Small intestine (tissue), 7 donors: ENCODE measurements around the gene PTCD2. TPM values are rescaled to one million over a fixed set of nuclear protein-coding genes. Genes with fewer than 3 reads are reported as not detected.

Experiments used
- DNase-seq, 2 donors: peaks; one replicate each; pipeline versions ENCODE4 v3.0.0 to v3.0.0-alpha.2; 2013
- FAIRE-seq: peaks from 2 replicates; lab custom pipeline; 2012; peaks lifted over from hg19 to GRCh38; lab: Jason Lieb, UNC
- H3K27ac ChIP-seq, 3 donors: one replicate each; pipeline ENCODE4 v1.5.1; 2013; ENCODE audit warnings: low read length in 2 of 3, mild to moderate bottlenecking in 2 of 3, control low read depth in 1 of 3, inconsistent platforms in 1 of 3, low read depth in 1 of 3, moderate library complexity in 1 of 3
- H3K27me3 ChIP-seq, 3 donors: one replicate each; pipeline ENCODE4 v1.6.1; 2013; ENCODE audit warnings: low read length in 3 of 3, inconsistent platforms in 1 of 3; ENCODE audit not compliant: control insufficient read depth in 3 of 3, insufficient read depth in 3 of 3
- H3K36me3 ChIP-seq, 3 donors: one replicate each; pipeline ENCODE4 v1.6.1; 2013; ENCODE audit warnings: low read length in 3 of 3, inconsistent platforms in 1 of 3, low read depth in 1 of 3, mild to moderate bottlenecking in 1 of 3, moderate library complexity in 1 of 3; ENCODE audit not compliant: control insufficient read depth in 3 of 3, insufficient read depth in 2 of 3
- H3K4me1 ChIP-seq, 3 donors: one replicate each; pipeline ENCODE4 v1.6.1; 2013; ENCODE audit warnings: low read length in 2 of 3, inconsistent platforms in 1 of 3, low read depth in 1 of 3, mild to moderate bottlenecking in 1 of 3, moderate library complexity in 1 of 3; ENCODE audit not compliant: control insufficient read depth in 3 of 3, insufficient read depth in 2 of 3
- H3K4me3 ChIP-seq, 3 donors: one replicate each; pipeline ENCODE4 v1.5.1; 2013; ENCODE audit warnings: low read length in 3 of 3, control low read depth in 1 of 3, inconsistent platforms in 1 of 3, low read depth in 1 of 3, mild to moderate bottlenecking in 1 of 3, moderate library complexity in 1 of 3
- H3K9me3 ChIP-seq, 2 donors: one replicate each; pipeline ENCODE4 v1.6.1; 2013; ENCODE audit warnings: low read depth in 1 of 2, low read length in 1 of 2; ENCODE audit not compliant: control insufficient read depth in 2 of 2, insufficient read depth in 1 of 2
- WGBS, 3 donors: extraction: QIAGEN DNeasy Blood & Tissue Kit; methylation state at CpG; one replicate each; pipeline ENCODE4 v1.1.7; 2013; 5-methylcytosine and 5-hydroxymethylcytosine counted together
- polyA plus RNA-seq, 4 donors: library from polyadenylated mRNA; stranded (reverse) in 3 of 4; unstranded in 1 of 4; fragments of 200-250 nt in 3 of 4; fragments of 120-200 nt in 1 of 4; gene quantifications; one replicate each; pipeline versions ENCODE4 v1.2.1 to v1.2.3, GENCODE V29; 2013
- donor health status: healthy with polysubstance abuse.
- donor health status: control.
- donor health status: control.
- donor health status: Bipolar disorder and iron deficiency.
- donor health status: healthy.

The PTCD2 gene
- polyA plus RNA-seq, 4 donors: 0.67 to 6.7 (median 2.8) TPM

DNA sequence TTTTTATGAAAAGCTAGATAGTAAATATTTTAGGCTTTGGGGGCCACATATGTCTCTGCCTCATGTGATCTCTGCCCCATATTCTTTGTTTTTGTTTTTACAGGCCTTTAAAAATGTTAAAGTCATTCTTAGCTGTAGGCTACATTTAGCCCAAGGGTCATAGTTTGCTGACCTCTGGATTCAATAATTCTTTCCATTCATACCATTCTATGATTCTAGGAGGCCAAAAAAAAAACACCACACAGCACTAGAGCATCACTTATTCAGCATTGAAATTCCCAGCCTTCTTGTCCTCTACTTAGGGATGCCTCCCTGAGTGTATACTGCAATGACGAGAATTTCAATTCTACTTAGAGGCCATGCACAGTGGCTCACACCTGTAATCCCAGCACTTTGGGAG lies 17.0 kb downstream of the PTCD2 start:
- FAIRE-seq (no peak), DNase-seq (no peak)
- H3K27ac ChIP-seq: no peak overlapping the region
- H3K4me3 ChIP-seq: no peak overlapping the region
- H3K4me1 ChIP-seq: no peaks in the 10 kb centered on the region
- H3K36me3 ChIP-seq: peaks cover 0 to 12% (median 4%) of the 10 kb centered on the region in 3 donors
- 91 to 100% (median 93%) methylated on average over 1 of the region's 1 CpG for WGBS, 3 donors
- H3K27me3 ChIP-seq: no peaks in the 10 kb centered on the region
- no peaks in the 10 kb centered on the region for H3K9me3 ChIP-seq

DNA sequence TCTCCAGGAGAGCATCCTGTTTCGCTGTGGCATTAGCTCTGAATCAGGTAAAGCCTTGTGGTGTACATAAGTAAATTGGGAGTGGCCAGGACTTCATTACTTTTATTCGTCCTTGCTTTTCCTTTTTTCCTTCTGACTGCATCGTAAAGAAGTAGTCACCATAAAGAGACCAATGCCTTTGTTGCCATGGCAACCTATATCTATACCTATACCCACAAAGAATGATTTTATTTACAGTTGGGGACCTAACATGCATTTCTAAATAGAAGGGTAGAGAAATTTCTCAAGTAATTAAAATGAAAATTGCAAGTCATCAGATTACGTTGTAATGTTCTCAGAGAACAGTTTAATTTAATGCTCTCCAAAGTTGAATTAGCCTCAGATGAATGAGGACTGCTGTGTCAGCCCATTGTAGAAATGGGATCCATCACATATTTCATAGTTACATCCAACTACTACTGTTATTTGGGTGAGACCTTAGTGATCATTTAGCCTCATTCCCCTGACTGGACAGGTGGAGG lies 18.6 kb downstream of the PTCD2 start:
- Histone ChIP-seq H3K4me3 (no peak overlapping the region), H3K27ac (no peak overlapping the region), H3K4me1 (no peaks in the 10 kb centered on the region), H3K36me3 (peaks cover 0 to 12% (median 8%) of the 10 kb centered on the region in 3 donors), H3K27me3 (no peaks in the 10 kb centered on the region), H3K9me3 (no peaks in the 10 kb centered on the region)
- FAIRE-seq: no peak
- DNase-seq: no peak
- WGBS, 3 donors: 91 to 95% (median 91%) methylated on average over 4 of the region's 4 CpGs

DNA sequence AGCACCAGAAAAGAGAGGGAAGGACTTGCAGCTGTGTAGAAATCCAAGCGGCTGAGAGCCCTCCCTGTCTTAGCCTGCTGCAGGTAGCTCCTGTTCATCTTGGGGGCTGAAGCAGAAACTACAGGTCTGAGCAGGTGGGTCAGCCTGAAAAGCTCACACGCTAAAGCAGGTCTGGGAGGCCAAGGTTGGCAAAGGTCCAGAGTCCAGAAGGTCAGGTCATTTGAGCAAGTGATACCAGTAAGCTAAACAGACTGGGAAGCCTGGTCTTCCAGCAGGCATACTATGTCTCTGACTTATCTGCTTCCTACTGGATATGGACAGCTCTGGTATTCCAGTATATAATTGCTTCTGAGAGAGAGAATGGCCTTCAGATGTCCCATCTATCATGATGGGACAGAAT lies 26.2 kb downstream of the PTCD2 start:
- 51 to 81% (median 72%) methylated on average over 2 of the region's 2 CpGs for WGBS, 3 donors
- FAIRE-seq (no peak), DNase-seq (peak in 1 of 2 donors; percentile 23)
- Histone ChIP-seq H3K36me3 (peaks cover 0 to 14% (median 6%) of the 10 kb centered on the region in 3 donors), H3K4me1 (no peaks in the 10 kb centered on the region), H3K27ac (no peak overlapping the region), H3K9me3 (no peaks in the 10 kb centered on the region), H3K4me3 (no peak overlapping the region), H3K27me3 (no peaks in the 10 kb centered on the region)

DNA sequence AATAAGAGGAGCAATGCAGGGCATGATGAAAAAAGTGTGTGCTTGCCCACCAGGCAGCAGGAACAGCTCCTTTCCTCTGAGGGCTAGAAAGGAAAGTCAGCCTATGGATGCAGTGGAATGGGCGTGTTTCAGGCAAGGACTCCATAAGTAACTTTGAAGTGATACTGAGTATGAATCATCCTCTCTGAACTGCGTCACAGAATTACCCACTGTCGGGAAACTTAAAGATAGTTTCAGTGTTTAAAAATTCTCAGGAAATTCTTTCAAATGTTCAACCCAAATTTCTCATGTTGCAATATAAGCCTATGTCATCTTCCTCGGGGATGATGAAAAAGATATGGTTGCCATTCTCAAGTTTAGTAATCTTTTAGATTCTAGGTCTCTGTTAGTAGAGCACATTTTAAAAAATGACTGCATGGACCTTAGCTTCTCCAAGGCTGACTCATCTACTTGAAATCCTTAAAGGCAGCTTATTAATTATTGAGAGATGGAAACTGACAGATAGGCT lies 27.7 kb downstream of the PTCD2 start:
- no peak for DNase-seq
- H3K4me3 ChIP-seq: no peak overlapping the region
- 75 to 89% (median 76%) methylated on average over 4 of the region's 4 CpGs for WGBS, 3 donors
- H3K9me3 ChIP-seq: no peaks in the 10 kb centered on the region
- no peaks in the 10 kb centered on the region for H3K27me3 ChIP-seq
- H3K27ac ChIP-seq: no peak overlapping the region
- H3K36me3 ChIP-seq: peaks cover 0 to 10% (median 6%) of the 10 kb centered on the region in 3 donors
- H3K4me1 ChIP-seq: no peaks in the 10 kb centered on the region
- no peak for FAIRE-seq

DNA sequence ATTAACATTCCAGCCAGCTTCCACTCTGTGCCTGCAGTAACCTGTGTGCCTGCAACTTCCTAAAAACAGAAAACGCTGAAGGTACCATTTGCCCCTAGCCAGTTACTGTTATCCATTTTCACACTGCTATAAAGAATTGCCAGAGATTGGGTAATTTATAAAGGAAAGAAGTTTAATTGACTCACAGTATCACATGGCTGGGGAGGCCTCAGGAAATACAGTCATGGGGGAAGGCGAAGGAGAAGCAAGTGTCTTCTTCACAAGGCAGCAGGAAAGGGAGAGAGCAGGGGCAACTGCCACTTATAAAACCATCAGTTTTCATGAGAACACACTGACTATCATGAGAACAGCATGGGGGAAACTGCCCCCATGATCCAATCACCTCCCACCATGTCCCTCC lies 31.2 kb downstream of the PTCD2 start:
- Histone ChIP-seq H3K27ac (no peak overlapping the region), H3K4me3 (no peak overlapping the region), H3K36me3 (peaks cover 0 to 4% (median 2%) of the 10 kb centered on the region in 3 donors), H3K27me3 (no peaks in the 10 kb centered on the region), H3K4me1 (no peaks in the 10 kb centered on the region), H3K9me3 (no peaks in the 10 kb centered on the region)
- no peak for DNase-seq
- WGBS, 3 donors: 93 to 97% (median 95%) methylated on average over 2 of the region's 2 CpGs
- FAIRE-seq: no peak

DNA sequence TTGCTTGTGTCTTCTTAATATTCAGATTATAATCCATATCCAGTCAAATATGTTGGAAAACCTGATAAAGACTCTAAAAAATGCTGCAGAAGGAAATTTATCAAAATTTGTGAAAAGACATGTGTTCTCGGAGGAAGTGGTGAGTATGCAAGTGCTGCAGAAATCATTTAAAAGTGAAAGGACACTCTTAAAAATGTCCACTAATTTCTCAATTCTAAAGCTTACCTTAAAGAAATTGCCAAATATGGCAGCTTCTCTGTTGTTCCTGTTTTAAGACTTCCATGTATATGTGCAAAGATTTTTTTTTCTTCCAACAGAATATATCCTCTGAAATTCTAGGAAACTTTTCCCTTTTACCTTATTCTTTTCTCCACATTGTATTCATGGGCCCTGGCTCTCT lies 32.4 kb downstream of the PTCD2 start:
- Histone ChIP-seq H3K27ac (no peak overlapping the region), H3K36me3 (peaks cover 0 to under 1% (median 0%) of the 10 kb centered on the region in 3 donors), H3K9me3 (no peaks in the 10 kb centered on the region), H3K27me3 (no peaks in the 10 kb centered on the region), H3K4me3 (no peak overlapping the region), H3K4me1 (no peaks in the 10 kb centered on the region)
- 89 to 100% (median 93%) methylated on average over 1 of the region's 1 CpG for WGBS, 3 donors
- DNase-seq (no peak), FAIRE-seq (no peak)

DNA sequence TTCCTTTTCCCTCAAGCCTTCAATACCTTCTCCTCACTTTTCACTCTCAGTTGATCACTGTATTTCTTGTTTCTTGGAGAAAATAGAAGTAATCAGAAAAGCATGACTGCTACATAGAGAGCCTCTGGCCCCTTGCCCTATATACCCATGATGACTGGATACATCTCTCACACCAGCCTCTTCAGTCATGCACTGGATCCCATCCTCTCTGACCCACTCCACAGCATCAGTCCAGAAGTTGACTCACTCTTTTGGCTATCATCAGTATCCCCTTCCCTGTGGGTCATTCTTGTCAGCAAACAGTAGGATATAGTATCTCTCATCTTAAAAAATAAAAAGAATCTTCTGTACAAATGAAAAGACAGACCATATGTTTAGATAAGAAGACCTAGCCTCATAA lies 32.9 kb downstream of the PTCD2 start:
- no peaks in the 10 kb centered on the region for H3K4me1 ChIP-seq
- no peak for FAIRE-seq
- H3K9me3 ChIP-seq: no peaks in the 10 kb centered on the region
- peaks cover 0 to 3% (median 0%) of the 10 kb centered on the region in 3 donors for H3K36me3 ChIP-seq
- DNase-seq: no peak
- H3K27ac ChIP-seq: no peak overlapping the region
- no peak overlapping the region for H3K4me3 ChIP-seq
- no peaks in the 10 kb centered on the region for H3K27me3 ChIP-seq

DNA sequence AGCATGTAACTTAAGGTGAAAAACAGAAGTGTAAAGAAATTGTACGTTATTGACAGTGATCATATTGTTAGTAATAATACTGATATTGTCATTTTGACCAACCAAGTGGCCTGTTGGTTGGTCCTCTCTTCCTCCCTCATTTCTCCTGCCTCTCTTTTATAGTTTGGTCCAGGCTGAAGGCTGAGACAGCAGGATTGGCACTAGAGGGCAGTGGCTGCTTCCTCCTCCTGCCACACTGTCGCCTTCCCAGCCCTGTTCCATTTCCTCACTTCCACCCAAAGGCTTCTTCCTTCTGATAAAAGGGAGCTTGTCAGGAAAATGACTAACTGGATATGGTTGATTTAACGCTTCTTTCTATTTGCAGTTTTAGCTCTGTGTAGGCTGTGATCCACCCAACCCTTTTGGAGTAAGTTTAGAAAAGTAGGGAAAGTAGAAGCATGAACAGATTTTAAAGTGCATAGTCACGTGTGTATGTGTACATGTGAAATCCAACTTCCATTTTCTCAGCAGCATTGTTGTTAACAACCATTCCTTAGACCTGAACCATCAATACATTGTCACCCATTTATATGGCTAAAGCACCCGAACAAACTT lies 35.6 kb downstream of the PTCD2 start:
- Histone ChIP-seq H3K27ac (no peak overlapping the region), H3K4me3 (no peak overlapping the region), H3K4me1 (no peaks in the 10 kb centered on the region), H3K9me3 (no peaks in the 10 kb centered on the region), H3K27me3 (no peaks in the 10 kb centered on the region), H3K36me3 (peaks cover 0 to 8% (median 3%) of the 10 kb centered on the region in 3 donors)
- DNase-seq (peak; percentile 10 to 12), FAIRE-seq (no peak)
- WGBS, 3 donors: 81 to 88% (median 86%) methylated on average over 5 of the region's 5 CpGs
